ENCODE data around the gene PRKCI. TPM values are rescaled to one million over a fixed set of nuclear protein-coding genes. Genes with fewer than 3 reads are reported as not detected.
"Not testable (repeated sequence)": the region's sequence is repeated elsewhere in the genome, so short reads cannot be mapped to it uniquely, and the experiment has no call there.

The PRKCI gene
- total RNA-seq, 1 donor from 2014 or later: 61.4 TPM

DNA sequence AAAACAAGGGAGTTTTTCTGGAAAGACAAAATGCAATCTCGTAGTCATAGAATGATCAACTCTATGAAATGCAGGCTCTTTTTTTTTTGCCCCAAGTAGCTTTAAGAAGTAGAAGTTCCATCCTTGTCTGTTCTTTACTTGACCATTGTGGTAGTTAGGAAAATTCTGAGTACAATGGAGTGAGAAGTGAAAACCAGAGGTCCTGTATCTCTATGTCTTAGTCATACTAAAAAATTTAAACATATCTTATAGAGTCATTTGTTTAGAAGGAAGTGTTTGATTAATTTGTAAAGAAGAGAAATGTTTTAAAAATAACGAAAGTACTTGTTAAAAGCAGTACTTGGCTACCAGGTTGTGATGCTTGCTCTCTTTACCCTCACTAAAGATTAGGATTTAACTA is 52.4 kb downstream of the PRKCI start:
- no peak overlapping the region for H3K4me3 Mint-ChIP-seq (ENCODE audit: low read depth)
- no peak overlapping the region for H3K27ac Mint-ChIP-seq
- H3K36me3 Mint-ChIP-seq (ENCODE audit: insufficient read depth): peaks cover 33% of the 10 kb centered on the region
- no peak for DNase-seq (ENCODE audit: low spot score, unreplicated experiment)
- TF ChIP-seq, protein P1, sequence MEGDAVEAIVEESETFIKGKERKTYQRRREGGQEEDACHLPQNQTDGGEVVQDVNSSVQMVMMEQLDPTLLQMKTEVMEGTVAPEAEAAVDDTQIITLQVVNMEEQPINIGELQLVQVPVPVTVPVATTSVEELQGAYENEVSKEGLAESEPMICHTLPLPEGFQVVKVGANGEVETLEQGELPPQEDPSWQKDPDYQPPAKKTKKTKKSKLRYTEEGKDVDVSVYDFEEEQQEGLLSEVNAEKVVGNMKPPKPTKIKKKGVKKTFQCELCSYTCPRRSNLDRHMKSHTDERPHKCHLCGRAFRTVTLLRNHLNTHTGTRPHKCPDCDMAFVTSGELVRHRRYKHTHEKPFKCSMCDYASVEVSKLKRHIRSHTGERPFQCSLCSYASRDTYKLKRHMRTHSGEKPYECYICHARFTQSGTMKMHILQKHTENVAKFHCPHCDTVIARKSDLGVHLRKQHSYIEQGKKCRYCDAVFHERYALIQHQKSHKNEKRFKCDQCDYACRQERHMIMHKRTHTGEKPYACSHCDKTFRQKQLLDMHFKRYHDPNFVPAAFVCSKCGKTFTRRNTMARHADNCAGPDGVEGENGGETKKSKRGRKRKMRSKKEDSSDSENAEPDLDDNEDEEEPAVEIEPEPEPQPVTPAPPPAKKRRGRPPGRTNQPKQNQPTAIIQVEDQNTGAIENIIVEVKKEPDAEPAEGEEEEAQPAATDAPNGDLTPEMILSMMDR (IDR thresholded peaks at IDR 0.05; ENCODE audit: unreplicated experiment): no peak
- peaks cover 5% of the 10 kb centered on the region for H3K4me1 Mint-ChIP-seq (ENCODE audit: low read depth)
- H3K9me3 Mint-ChIP-seq (ENCODE audit: low read depth): no peaks in the 10 kb centered on the region
- H3K27me3 Mint-ChIP-seq: no peaks in the 10 kb centered on the region

DNA sequence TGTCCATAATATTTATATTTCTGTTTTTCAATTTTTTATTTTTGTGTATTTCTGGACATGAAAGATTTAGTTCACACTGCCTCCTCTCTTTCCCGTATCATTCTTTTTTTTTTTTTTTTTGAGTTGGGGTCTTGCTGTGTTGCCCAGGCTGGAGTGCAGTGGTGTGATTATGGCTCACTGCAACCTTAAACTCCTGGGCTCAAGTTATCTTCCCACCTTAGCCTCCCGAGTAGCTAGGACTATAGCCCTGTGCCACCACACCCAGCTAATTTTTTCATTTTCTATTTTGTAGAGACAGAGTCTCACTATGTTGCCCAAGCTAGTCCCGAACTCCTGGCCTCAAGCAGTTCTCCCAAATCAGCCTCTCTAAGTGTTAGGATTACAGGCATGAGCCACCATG is 53.6 kb downstream of the PRKCI start:
- peaks cover 35% of the 10 kb centered on the region for H3K36me3 Mint-ChIP-seq (ENCODE audit: insufficient read depth)
- H3K27ac Mint-ChIP-seq: no peak overlapping the region
- TF ChIP-seq, protein P1 (IDR thresholded peaks at IDR 0.05; ENCODE audit: unreplicated experiment): no peak
- no peaks in the 10 kb centered on the region for H3K9me3 Mint-ChIP-seq (ENCODE audit: low read depth)
- H3K4me3 Mint-ChIP-seq (ENCODE audit: low read depth): no peak overlapping the region
- H3K27me3 Mint-ChIP-seq: no peaks in the 10 kb centered on the region
- DNase-seq (ENCODE audit: low spot score, unreplicated experiment): no peak
- H3K4me1 Mint-ChIP-seq (ENCODE audit: low read depth): peaks cover 5% of the 10 kb centered on the region

DNA sequence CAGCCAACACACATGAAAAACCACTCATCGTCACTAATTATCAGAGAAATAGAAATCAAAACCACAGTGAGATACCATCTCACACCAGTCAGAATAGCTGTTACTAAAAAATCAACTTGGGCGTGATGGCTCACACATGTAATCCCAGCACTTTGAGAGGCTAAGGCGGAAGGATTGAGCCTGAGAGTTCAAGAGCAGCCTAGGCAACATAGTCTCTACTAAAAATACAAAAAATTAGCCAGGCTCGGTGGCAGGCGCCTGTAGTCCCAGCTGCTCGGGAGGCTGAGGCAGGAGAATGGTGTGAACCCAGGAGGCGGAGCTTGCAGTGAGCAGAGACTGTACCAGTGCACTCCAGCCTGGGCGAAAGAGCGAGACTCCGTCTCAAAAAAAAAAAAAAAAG is 55.1 kb downstream of the PRKCI start:
- H3K9me3 Mint-ChIP-seq (ENCODE audit: low read depth); H3K4me3 Mint-ChIP-seq (ENCODE audit: low read depth); H3K4me1 Mint-ChIP-seq (ENCODE audit: low read depth); H3K27me3 Mint-ChIP-seq; DNase-seq (ENCODE audit: low spot score, unreplicated experiment): not testable (repeated sequence)
- H3K36me3 Mint-ChIP-seq (ENCODE audit: insufficient read depth): peaks cover 36% of the 10 kb centered on the region
- H3K27ac Mint-ChIP-seq: peak overlapping the region; percentile 52

DNA sequence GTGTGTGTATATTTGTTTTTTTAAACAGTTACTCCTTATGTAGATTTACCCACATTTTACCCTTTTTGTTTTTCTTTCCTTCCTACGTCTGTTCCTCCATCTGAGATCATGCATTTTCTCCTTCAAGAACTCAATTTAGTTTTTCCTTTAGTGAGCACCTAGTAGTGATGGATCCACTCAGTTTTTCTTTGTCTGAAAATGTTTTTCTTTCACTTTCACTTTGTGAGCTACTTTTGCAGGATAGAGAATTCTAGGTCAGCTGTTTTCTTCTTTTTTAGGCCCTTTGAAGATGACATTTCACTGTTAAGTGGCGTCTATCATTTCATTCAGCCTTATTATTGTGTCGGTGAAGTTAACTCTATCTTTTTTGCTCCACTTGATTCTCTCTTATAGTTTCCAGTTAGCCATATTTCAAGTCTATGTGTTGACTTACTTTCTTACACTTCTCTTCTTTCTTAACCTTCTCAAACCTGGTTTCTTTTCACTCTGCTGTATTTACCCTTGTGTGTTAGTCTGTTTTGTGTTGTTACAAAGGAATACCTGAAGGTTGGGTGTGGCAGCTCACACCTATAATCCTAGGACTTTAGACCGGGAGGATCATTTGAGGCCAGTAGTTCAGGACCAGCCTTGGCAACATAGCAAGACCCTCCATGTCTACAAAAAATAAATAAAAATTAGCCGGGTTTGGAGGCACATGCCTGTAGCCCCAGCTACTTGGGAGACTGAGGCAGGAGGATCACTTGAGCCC is 55.8 kb downstream of the PRKCI start:
- H3K36me3 Mint-ChIP-seq (ENCODE audit: insufficient read depth): peaks cover 35% of the 10 kb centered on the region
- DNase-seq (ENCODE audit: low spot score, unreplicated experiment): no peak

DNA sequence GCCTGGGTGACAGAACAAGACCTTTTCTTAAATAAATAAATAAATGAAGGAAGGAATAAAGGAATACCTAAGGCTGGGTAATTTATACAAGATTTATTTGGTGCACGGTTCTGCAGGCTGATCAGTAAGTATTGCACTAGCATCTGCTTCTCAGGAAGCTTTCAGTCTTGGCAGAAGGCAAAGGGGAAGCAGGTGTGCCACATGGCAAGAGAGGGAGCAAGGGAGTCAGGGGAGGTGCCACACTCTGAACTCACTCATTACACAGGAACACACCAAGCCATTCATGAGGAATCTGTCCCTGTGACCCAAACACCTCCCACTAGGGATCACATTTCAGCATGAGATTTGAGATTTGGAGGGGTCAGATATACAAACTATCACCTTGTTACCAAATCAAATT is 56.4 kb downstream of the PRKCI start:
- H3K36me3 Mint-ChIP-seq (ENCODE audit: insufficient read depth): peaks cover 38% of the 10 kb centered on the region
- TF ChIP-seq, protein P1 (IDR thresholded peaks at IDR 0.05; ENCODE audit: unreplicated experiment): no peak
- no peaks in the 10 kb centered on the region for H3K9me3 Mint-ChIP-seq (ENCODE audit: low read depth)
- H3K4me1 Mint-ChIP-seq (ENCODE audit: low read depth): peaks cover 7% of the 10 kb centered on the region
- H3K27ac Mint-ChIP-seq: no peak overlapping the region
- DNase-seq (ENCODE audit: low spot score, unreplicated experiment): no peak
- H3K4me3 Mint-ChIP-seq (ENCODE audit: low read depth): no peak overlapping the region
- H3K27me3 Mint-ChIP-seq: no peaks in the 10 kb centered on the region

More for the DNA sequence above, 55.8 kb downstream of the PRKCI start:
- Mint-ChIP-seq H3K27ac (peak overlapping the region; percentile 46), H3K27me3 (no peaks in the 10 kb centered on the region), H3K9me3 (ENCODE audit: low read depth) (no peaks in the 10 kb centered on the region), H3K4me1 (ENCODE audit: low read depth) (peaks cover 7% of the 10 kb centered on the region), H3K4me3 (ENCODE audit: low read depth) (no peak overlapping the region)
- TF ChIP-seq, protein P1 (IDR thresholded peaks at IDR 0.05; ENCODE audit: unreplicated experiment): no peak

DNA sequence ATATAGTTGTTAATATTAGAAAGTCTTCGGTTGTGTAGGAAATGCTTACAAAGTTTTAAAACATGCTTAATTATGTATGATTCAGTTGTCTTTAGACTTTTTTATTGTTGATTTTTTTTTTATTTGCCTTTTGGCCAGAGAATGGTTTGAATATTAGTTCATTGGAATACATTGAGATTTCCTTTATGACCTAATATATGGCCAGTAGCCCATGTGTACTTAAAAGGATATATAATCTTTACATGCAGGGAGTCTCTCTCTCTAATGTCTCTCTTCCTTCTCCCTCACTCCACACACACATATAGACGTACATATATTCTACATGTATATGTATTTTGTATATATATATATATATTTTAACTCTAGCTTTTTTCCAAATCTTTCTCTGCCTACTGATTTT is 68.0 kb downstream of the PRKCI start:
- H3K9me3 Mint-ChIP-seq (ENCODE audit: low read depth): no peaks in the 10 kb centered on the region
- no peak overlapping the region for H3K4me3 Mint-ChIP-seq (ENCODE audit: low read depth)
- TF ChIP-seq, protein P1 (IDR thresholded peaks at IDR 0.05; ENCODE audit: unreplicated experiment): no peak
- H3K4me1 Mint-ChIP-seq (ENCODE audit: low read depth): no peaks in the 10 kb centered on the region
- no peak overlapping the region for H3K27ac Mint-ChIP-seq
- no peak for DNase-seq (ENCODE audit: low spot score, unreplicated experiment)
- peaks cover 26% of the 10 kb centered on the region for H3K36me3 Mint-ChIP-seq (ENCODE audit: insufficient read depth)
- no peaks in the 10 kb centered on the region for H3K27me3 Mint-ChIP-seq

Measured in progenitor cell of endocrine pancreas (in vitro differentiated cells).